ENCODE results near the gene DLG2.

DNA sequence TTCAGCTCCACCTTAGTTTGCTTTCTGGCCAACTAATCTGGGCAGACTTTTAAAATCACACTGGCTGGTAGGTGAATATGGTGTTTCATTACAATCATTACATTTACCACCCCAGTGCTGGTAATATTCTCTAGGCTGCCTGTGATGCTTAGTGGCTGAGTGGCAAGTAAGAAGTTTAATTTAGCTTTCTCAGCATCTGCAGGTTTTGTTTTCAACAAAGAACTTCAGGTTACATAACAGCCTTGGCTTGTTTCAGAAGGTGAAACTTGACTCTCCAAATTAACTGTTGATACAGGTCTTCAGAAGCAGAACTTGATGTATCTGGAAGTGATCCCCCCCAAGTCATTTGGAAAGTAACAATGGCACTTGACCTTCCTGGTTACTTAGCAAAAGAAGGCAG lies 1917.7 kb downstream of the DLG2 start:
- TF ChIP-seq, protein P1, sequence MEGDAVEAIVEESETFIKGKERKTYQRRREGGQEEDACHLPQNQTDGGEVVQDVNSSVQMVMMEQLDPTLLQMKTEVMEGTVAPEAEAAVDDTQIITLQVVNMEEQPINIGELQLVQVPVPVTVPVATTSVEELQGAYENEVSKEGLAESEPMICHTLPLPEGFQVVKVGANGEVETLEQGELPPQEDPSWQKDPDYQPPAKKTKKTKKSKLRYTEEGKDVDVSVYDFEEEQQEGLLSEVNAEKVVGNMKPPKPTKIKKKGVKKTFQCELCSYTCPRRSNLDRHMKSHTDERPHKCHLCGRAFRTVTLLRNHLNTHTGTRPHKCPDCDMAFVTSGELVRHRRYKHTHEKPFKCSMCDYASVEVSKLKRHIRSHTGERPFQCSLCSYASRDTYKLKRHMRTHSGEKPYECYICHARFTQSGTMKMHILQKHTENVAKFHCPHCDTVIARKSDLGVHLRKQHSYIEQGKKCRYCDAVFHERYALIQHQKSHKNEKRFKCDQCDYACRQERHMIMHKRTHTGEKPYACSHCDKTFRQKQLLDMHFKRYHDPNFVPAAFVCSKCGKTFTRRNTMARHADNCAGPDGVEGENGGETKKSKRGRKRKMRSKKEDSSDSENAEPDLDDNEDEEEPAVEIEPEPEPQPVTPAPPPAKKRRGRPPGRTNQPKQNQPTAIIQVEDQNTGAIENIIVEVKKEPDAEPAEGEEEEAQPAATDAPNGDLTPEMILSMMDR (IDR thresholded peaks at IDR 0.05), result no peak
- no peak for TF ChIP-seq POLR2A (IDR thresholded peaks at IDR 0.05)
- no peak for TF ChIP-seq POLR2AphosphoS5 (IDR thresholded peaks at IDR 0.05)

Measured in sigmoid colon (tissue), 4 donors.